ENCODE measurements around the gene DENND1C.

DNA sequence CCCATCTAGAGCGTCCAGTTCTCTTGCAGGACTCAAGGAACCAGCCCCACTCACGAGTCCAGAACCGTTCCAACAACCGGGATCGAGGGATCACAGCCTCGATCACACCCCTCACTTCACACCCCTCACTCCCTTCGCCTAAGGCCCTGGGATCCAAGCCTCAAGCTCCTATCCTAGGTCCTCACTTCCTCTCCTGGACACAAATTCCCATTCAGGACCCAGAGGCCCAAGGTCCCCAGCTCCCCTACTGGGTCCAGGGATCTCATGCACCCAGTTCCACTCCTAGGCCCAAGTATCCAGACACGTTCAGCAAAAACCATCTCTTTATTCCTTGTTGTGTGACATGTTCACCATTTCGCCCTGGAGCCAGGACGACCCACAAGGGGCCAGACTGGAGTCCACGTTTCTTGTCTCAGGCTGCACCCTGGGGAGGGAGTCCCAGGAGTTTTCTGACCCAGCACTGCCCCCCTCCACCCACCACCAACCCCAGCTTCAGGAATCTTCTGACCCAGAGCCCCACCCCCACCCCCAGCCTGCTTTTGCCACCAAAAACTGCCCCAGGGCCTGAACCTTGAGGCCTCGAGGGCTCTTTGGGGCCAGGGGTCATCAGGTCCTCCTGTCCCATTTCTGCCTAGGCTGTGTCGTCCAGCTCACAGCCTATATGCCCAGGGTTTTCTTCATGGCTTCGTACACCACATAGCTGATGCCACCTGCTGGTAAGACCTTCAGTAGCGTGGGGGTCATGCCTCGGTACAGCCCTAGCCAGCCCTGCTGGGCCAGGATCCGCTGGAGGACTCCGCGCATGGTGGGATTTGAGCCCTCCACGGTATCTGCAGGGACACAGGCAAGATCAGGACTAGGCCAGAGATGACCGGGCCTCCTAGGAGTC, 55.6 kb downstream of the DENND1C start:
- TF ChIP-seq, protein P1, sequence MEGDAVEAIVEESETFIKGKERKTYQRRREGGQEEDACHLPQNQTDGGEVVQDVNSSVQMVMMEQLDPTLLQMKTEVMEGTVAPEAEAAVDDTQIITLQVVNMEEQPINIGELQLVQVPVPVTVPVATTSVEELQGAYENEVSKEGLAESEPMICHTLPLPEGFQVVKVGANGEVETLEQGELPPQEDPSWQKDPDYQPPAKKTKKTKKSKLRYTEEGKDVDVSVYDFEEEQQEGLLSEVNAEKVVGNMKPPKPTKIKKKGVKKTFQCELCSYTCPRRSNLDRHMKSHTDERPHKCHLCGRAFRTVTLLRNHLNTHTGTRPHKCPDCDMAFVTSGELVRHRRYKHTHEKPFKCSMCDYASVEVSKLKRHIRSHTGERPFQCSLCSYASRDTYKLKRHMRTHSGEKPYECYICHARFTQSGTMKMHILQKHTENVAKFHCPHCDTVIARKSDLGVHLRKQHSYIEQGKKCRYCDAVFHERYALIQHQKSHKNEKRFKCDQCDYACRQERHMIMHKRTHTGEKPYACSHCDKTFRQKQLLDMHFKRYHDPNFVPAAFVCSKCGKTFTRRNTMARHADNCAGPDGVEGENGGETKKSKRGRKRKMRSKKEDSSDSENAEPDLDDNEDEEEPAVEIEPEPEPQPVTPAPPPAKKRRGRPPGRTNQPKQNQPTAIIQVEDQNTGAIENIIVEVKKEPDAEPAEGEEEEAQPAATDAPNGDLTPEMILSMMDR (conservative IDR thresholded peaks at IDR 0.05; ENCODE audit: low read depth in 2 of 2), result peak; percentile 43 to 60; a peak in 3 of 4 replicates
- no peak for TF ChIP-seq JUNB (IDR thresholded peaks at IDR 0.05; ENCODE audit: unreplicated experiment)
